ENCODE measurements around the gene IRF8.

The IRF8 gene

DNA sequence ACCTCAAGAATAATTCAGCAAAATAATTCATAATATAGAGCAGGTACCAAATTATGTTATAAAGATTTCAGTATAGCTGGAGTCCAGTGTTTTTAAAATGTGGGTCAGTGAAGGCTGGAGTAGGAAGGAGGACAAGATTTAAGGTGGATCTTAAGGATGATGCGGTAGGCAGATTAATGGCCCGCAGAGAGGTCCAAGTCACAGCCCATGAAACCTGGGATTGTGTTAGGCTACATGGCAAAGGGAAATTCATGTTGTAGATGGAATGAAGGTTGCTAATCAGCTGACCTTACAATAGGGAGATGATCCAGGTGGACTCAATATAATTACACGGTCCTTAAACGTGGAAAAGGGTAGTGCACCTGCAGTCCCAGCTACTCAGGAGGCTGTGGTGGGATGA, 6.2 kb upstream of the IRF8 start:
- peak overlapping the region; percentile 17 for H3K4me3 ChIP-seq (ENCODE audit: low read length)
- peak overlapping the region; percentile 50; the same call in 1 of the 2 replicates for H3K4me2 ChIP-seq (ENCODE audit: low read length)
- no peaks in the 10 kb centered on the region for H4K20me1 ChIP-seq (ENCODE audit: control insufficient read depth, insufficient read depth, low read depth, low read length)
- TF ChIP-seq, protein P1, sequence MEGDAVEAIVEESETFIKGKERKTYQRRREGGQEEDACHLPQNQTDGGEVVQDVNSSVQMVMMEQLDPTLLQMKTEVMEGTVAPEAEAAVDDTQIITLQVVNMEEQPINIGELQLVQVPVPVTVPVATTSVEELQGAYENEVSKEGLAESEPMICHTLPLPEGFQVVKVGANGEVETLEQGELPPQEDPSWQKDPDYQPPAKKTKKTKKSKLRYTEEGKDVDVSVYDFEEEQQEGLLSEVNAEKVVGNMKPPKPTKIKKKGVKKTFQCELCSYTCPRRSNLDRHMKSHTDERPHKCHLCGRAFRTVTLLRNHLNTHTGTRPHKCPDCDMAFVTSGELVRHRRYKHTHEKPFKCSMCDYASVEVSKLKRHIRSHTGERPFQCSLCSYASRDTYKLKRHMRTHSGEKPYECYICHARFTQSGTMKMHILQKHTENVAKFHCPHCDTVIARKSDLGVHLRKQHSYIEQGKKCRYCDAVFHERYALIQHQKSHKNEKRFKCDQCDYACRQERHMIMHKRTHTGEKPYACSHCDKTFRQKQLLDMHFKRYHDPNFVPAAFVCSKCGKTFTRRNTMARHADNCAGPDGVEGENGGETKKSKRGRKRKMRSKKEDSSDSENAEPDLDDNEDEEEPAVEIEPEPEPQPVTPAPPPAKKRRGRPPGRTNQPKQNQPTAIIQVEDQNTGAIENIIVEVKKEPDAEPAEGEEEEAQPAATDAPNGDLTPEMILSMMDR (IDR thresholded peaks at IDR 0.05; ENCODE audit: low read depth, low read length, poor library complexity, severe bottlenecking) = no peak
- no peak for TF ChIP-seq EZH2phosphoT487 (IDR thresholded peaks at IDR 0.05; ENCODE audit: borderline replicate concordance, low read length)
- peaks cover 99% of the 10 kb centered on the region for H3K4me1 ChIP-seq (ENCODE audit: control insufficient read depth, low read length)
- H3K9me2 ChIP-seq (replicated peaks; ENCODE audit: control insufficient read depth, low read length) = no peaks in the 10 kb centered on the region
- H3K9me3 ChIP-seq (ENCODE audit: control insufficient read depth, insufficient read depth, low read length) = no peaks in the 10 kb centered on the region
- H3K27ac ChIP-seq (ENCODE audit: low read depth, low read length) = peak overlapping the region; percentile 28; the same call in 1 of the 2 replicates
- H3K36me3 ChIP-seq (ENCODE audit: control insufficient read depth, low read length) = no peaks in the 10 kb centered on the region
- H3K27me3 ChIP-seq (ENCODE audit: control insufficient read depth, low read length) = no peaks in the 10 kb centered on the region
- peaks cover 3% of the 10 kb centered on the region for H3K79me2 ChIP-seq (ENCODE audit: control insufficient read depth, low read length)
- H3F3A ChIP-seq (ENCODE audit: control insufficient read depth, insufficient read depth) = peaks cover 14% of the 10 kb centered on the region

DNA sequence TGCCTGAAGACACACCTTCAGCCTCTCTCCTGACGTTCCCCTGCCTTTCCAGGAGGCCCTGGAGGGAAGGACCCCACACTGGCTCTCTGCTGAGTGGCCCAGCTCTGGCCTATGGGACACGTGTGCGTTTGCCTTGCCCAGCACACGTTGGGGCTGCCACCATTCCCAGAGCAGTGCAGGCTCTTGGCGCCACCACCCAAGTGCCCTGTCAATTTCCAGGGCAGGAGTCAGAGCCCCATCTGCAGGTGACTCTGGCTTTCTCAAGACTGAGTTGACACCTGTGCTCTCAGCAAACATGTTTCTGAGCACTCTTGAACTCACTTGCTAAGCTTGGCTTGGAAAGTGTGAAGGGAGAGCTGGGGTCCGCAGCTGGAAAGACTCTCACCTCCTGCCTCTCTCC, 4.7 kb upstream of the IRF8 start:
- Histone ChIP-seq H3K4me2 (ENCODE audit: low read length) (peak overlapping the region; percentile 50), H4K20me1 (ENCODE audit: control insufficient read depth, insufficient read depth, low read depth, low read length) (0 out of 2 replicates have a peak, but pooled peaks cover 2% of the 10 kb centered on the region), H3K9me2 (replicated peaks; ENCODE audit: control insufficient read depth, low read length) (no peaks in the 10 kb centered on the region), H3K36me3 (ENCODE audit: control insufficient read depth, low read length) (peaks cover 7% of the 10 kb centered on the region), H3K79me2 (ENCODE audit: control insufficient read depth, low read length) (peaks cover 18% of the 10 kb centered on the region), H3K4me3 (ENCODE audit: low read length) (peak overlapping the region; percentile 35), H3K4me1 (ENCODE audit: control insufficient read depth, low read length) (peaks cover 88% of the 10 kb centered on the region), H3F3A (ENCODE audit: control insufficient read depth, insufficient read depth) (peaks cover 8% of the 10 kb centered on the region), H3K9me3 (ENCODE audit: control insufficient read depth, insufficient read depth, low read length) (no peaks in the 10 kb centered on the region), H3K27me3 (ENCODE audit: control insufficient read depth, low read length) (no peaks in the 10 kb centered on the region), H3K27ac (ENCODE audit: low read depth, low read length) (peak overlapping the region; percentile 40)
- TF ChIP-seq EZH2phosphoT487 (IDR thresholded peaks at IDR 0.05; ENCODE audit: borderline replicate concordance, low read length) = no peak
- TF ChIP-seq, protein P1 (IDR thresholded peaks at IDR 0.05; ENCODE audit: low read depth, low read length, poor library complexity, severe bottlenecking) = peak; percentile 64

DNA sequence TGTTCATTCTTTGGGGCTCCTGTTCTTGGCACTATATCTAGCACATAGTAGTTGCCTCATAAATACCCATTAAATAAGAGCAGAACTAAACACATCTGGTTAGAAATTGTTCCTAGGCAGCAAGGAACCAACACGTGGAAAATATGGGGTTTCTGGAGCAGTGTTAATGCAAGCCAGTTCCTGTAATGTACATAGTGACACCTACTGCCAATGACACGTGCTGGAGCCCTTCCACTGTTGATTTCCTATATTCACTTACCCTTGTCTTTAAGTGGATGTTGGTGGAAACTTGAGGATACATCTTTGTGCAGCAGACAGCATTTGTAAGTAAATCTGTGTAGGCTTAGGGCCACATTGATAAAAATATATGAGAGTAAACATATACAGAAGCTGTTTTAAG, 1.6 kb upstream of the IRF8 start:
- H3K27ac ChIP-seq (ENCODE audit: low read depth, low read length) = peak overlapping the region; percentile 94
- H3K9me3 ChIP-seq (ENCODE audit: control insufficient read depth, insufficient read depth, low read length) = no peaks in the 10 kb centered on the region
- H3K36me3 ChIP-seq (ENCODE audit: control insufficient read depth, low read length) = peaks cover 39% of the 10 kb centered on the region
- H3K9me2 ChIP-seq (replicated peaks; ENCODE audit: control insufficient read depth, low read length) = no peaks in the 10 kb centered on the region
- peaks cover 50% of the 10 kb centered on the region for H3K79me2 ChIP-seq (ENCODE audit: control insufficient read depth, low read length)
- peak overlapping the region; percentile 90 for H3K4me2 ChIP-seq (ENCODE audit: low read length)
- H3F3A ChIP-seq (ENCODE audit: control insufficient read depth, insufficient read depth) = peaks cover 38% of the 10 kb centered on the region
- peaks cover 62% of the 10 kb centered on the region for H3K4me1 ChIP-seq (ENCODE audit: control insufficient read depth, low read length)
- no peak for TF ChIP-seq EZH2phosphoT487 (IDR thresholded peaks at IDR 0.05; ENCODE audit: borderline replicate concordance, low read length)
- TF ChIP-seq, protein P1 (IDR thresholded peaks at IDR 0.05; ENCODE audit: low read depth, low read length, poor library complexity, severe bottlenecking) = peak; percentile 56
- peaks cover 19% of the 10 kb centered on the region for H4K20me1 ChIP-seq (ENCODE audit: control insufficient read depth, insufficient read depth, low read depth, low read length)
- H3K27me3 ChIP-seq (ENCODE audit: control insufficient read depth, low read length) = no peaks in the 10 kb centered on the region
- H3K4me3 ChIP-seq (ENCODE audit: low read length) = peak overlapping the region; percentile 89

Measured in DOHH2 (cell line).